GM10266 (cell line): ENCODE results near the gene ENOX2.

ENCODE experiments used
- DNase-seq: peaks from one replicate; pipeline ENCODE4 v3.0.0; 2012; ENCODE audit errors: extremely low spot score
- TF ChIP-seq, protein P1 (sequence below): IDR thresholded peaks from 2 replicates; pipeline ENCODE4 v1.5.1; 2012; ENCODE audit warnings: mild to moderate bottlenecking, low read depth; ENCODE audit not compliant: control insufficient read depth, insufficient read depth; ENCODE audit errors: missing control alignments

The ENOX2 gene

DNA sequence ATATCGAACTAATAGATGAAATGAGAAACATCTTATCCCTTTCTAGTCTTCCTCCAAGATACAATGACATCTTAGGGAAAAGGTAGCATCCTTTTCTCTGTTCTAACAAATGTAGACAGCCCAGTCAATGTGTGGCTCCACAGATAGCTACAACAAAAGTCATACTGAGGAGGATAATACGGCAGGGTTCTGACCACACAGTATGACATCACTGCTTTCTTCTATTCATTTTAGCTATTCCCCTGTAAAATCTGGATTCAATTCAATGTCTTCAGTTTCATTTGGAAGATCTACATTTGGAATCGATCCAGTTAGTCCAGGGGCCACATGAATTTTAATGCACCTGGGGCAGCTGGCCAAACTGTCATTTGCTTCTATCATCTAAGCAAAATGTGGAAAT, 51.4 kb downstream of the ENOX2 start:
- no peak for DNase-seq

GRCh38 chrX:130848763-130849162, 54.2 kb downstream of the ENOX2 start:
- no peak for DNase-seq
- TF ChIP-seq, protein P1, sequence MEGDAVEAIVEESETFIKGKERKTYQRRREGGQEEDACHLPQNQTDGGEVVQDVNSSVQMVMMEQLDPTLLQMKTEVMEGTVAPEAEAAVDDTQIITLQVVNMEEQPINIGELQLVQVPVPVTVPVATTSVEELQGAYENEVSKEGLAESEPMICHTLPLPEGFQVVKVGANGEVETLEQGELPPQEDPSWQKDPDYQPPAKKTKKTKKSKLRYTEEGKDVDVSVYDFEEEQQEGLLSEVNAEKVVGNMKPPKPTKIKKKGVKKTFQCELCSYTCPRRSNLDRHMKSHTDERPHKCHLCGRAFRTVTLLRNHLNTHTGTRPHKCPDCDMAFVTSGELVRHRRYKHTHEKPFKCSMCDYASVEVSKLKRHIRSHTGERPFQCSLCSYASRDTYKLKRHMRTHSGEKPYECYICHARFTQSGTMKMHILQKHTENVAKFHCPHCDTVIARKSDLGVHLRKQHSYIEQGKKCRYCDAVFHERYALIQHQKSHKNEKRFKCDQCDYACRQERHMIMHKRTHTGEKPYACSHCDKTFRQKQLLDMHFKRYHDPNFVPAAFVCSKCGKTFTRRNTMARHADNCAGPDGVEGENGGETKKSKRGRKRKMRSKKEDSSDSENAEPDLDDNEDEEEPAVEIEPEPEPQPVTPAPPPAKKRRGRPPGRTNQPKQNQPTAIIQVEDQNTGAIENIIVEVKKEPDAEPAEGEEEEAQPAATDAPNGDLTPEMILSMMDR: no peak

More for the DNA sequence above, 51.4 kb downstream of the ENOX2 start:
- TF ChIP-seq, protein P1: no peak

GRCh38 chrX:130846746-130847145, 56.3 kb downstream of the ENOX2 start:
- no peak for DNase-seq
- TF ChIP-seq, protein P1: no peak

GRCh38 chrX:130841776-130842175, 61.2 kb downstream of the ENOX2 start:
- no peak for DNase-seq
- TF ChIP-seq, protein P1: no peak

GRCh38 chrX:130840345-130840744, 62.7 kb downstream of the ENOX2 start:
- no peak for DNase-seq
- TF ChIP-seq, protein P1: no peak

- no peak for DNase-seq
- TF ChIP-seq, protein P1: no peak
Measured at GRCh38 chrX:130836447-130836846, 66.6 kb downstream of the ENOX2 start.

- TF ChIP-seq, protein P1: no peak
- DNase-seq: no peak
Measured at GRCh38 chrX:130834830-130835229, 68.2 kb downstream of the ENOX2 start.
